ENCODE data around the gene CYP4V2.
"Not testable (repeated sequence)": the region's sequence is repeated elsewhere in the genome, so short reads cannot be mapped to it uniquely, and the experiment has no call there.

GRCh38 chr4:186247062-186247752 lies 55.8 kb downstream of the CYP4V2 start:
- TF ChIP-seq GABPA (IDR thresholded peaks at IDR 0.05; ENCODE audit: low read depth); POLR2AphosphoS5 (IDR thresholded peaks at IDR 0.05; ENCODE audit: low read depth, low read length); RAD21 (IDR thresholded peaks at IDR 0.05; ENCODE audit: low read length); EZH2phosphoT487 (IDR thresholded peaks at IDR 0.05; ENCODE audit: borderline replicate concordance, low read depth); EP300 (IDR thresholded peaks at IDR 0.05; ENCODE audit: borderline replicate concordance in 1 of 2, low read depth in 1 of 2, low read length in 1 of 2): not testable (repeated sequence)
- TF ChIP-seq, protein P1, sequence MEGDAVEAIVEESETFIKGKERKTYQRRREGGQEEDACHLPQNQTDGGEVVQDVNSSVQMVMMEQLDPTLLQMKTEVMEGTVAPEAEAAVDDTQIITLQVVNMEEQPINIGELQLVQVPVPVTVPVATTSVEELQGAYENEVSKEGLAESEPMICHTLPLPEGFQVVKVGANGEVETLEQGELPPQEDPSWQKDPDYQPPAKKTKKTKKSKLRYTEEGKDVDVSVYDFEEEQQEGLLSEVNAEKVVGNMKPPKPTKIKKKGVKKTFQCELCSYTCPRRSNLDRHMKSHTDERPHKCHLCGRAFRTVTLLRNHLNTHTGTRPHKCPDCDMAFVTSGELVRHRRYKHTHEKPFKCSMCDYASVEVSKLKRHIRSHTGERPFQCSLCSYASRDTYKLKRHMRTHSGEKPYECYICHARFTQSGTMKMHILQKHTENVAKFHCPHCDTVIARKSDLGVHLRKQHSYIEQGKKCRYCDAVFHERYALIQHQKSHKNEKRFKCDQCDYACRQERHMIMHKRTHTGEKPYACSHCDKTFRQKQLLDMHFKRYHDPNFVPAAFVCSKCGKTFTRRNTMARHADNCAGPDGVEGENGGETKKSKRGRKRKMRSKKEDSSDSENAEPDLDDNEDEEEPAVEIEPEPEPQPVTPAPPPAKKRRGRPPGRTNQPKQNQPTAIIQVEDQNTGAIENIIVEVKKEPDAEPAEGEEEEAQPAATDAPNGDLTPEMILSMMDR (IDR thresholded peaks at IDR 0.05), result not testable (repeated sequence)
- TF ChIP-seq, protein P2, sequence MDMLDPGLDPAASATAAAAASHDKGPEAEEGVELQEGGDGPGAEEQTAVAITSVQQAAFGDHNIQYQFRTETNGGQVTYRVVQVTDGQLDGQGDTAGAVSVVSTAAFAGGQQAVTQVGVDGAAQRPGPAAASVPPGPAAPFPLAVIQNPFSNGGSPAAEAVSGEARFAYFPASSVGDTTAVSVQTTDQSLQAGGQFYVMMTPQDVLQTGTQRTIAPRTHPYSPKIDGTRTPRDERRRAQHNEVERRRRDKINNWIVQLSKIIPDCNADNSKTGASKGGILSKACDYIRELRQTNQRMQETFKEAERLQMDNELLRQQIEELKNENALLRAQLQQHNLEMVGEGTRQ (IDR thresholded peaks at IDR 0.05; ENCODE audit: borderline replicate concordance, low read depth, low read length), result not testable (repeated sequence)
- TF ChIP-seq, protein P3, sequence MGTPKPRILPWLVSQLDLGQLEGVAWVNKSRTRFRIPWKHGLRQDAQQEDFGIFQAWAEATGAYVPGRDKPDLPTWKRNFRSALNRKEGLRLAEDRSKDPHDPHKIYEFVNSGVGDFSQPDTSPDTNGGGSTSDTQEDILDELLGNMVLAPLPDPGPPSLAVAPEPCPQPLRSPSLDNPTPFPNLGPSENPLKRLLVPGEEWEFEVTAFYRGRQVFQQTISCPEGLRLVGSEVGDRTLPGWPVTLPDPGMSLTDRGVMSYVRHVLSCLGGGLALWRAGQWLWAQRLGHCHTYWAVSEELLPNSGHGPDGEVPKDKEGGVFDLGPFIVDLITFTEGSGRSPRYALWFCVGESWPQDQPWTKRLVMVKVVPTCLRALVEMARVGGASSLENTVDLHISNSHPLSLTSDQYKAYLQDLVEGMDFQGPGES (IDR thresholded peaks at IDR 0.05; ENCODE audit: low read depth, low read length), result not testable (repeated sequence)

Data from SK-N-SH (cell line).